GM18502 (cell line): ENCODE data around the gene CAMTA1.

Source experiments
- ATAC-seq: cut with Tn5 transposase; IDR thresholded peaks from one replicate; pipeline ENCODE4 v1.9.1; 2021; ENCODE audit warnings: mild to moderate bottlenecking; ENCODE audit not compliant: unreplicated experiment, poor library complexity

CAMTA1 gene

GRCh38 chr1:7229696-7230631 lies 444.7 kb downstream of the CAMTA1 start:
- no peak for ATAC-seq

GRCh38 chr1:7232441-7233236 lies 447.4 kb downstream of the CAMTA1 start:
- ATAC-seq, result no peak

GRCh38 chr1:7233237-7233540 lies 447.9 kb downstream of the CAMTA1 start:
- no peak for ATAC-seq

- no peak for ATAC-seq
These were observed 448.6 kb downstream of the CAMTA1 start for GRCh38 chr1:7233646-7234470.

- no peak for ATAC-seq
These were observed 449.2 kb downstream of the CAMTA1 start for GRCh38 chr1:7234471-7234755.

GRCh38 chr1:7235871-7236517 lies 450.7 kb downstream of the CAMTA1 start:
- no peak for ATAC-seq

- no peak for ATAC-seq
These were observed 451.7 kb downstream of the CAMTA1 start for GRCh38 chr1:7236844-7237515.

- no peak for ATAC-seq
These were observed 461.9 kb downstream of the CAMTA1 start for GRCh38 chr1:7247158-7247557.

- ATAC-seq, result no peak
These were observed 462.7 kb downstream of the CAMTA1 start for GRCh38 chr1:7247791-7248548.

GRCh38 chr1:7248549-7249199 lies 463.4 kb downstream of the CAMTA1 start:
- ATAC-seq, result no peak

GRCh38 chr1:7249516-7249915 lies 464.3 kb downstream of the CAMTA1 start:
- ATAC-seq, result no peak

GRCh38 chr1:7250176-7250575 lies 464.9 kb downstream of the CAMTA1 start:
- no peak for ATAC-seq

GRCh38 chr1:7250597-7251453 lies 465.6 kb downstream of the CAMTA1 start:
- ATAC-seq, result no peak

GRCh38 chr1:7251454-7251800 lies 466.2 kb downstream of the CAMTA1 start:
- no peak for ATAC-seq

- ATAC-seq, result no peak
These were observed 467.3 kb downstream of the CAMTA1 start for GRCh38 chr1:7252411-7253117.

GRCh38 chr1:7253118-7253480 lies 467.8 kb downstream of the CAMTA1 start:
- no peak for ATAC-seq

GRCh38 chr1:7253988-7254587 lies 468.8 kb downstream of the CAMTA1 start:
- no peak for ATAC-seq
